MM.1S (cell line): Measurements from ENCODE around the gene REC114.

Source experiments
- CTCF ChIP-seq: fragments of 300-600 bp; sonication (generic); IDR thresholded peaks from 2 replicates; pipeline ENCODE4 v1.5.1; 2016; ENCODE audit warnings: antibody characterized with exemption, low read length, mixed read lengths
- EZH2 ChIP-seq: fragments of 300-600 bp; sonication (generic); optimal IDR thresholded peaks from 2 replicates; pipeline ENCODE3; 2017; ENCODE audit warnings: low read depth, mild to moderate bottlenecking, antibody characterized with exemption, low read length, mixed read lengths
- EZH2phosphoT487 ChIP-seq: fragments of 300-600 bp; sonication (generic); IDR thresholded peaks from 2 replicates; pipeline ENCODE4 v1.6.1; 2018; ENCODE audit warnings: antibody characterized with exemption, low read length

DNA sequence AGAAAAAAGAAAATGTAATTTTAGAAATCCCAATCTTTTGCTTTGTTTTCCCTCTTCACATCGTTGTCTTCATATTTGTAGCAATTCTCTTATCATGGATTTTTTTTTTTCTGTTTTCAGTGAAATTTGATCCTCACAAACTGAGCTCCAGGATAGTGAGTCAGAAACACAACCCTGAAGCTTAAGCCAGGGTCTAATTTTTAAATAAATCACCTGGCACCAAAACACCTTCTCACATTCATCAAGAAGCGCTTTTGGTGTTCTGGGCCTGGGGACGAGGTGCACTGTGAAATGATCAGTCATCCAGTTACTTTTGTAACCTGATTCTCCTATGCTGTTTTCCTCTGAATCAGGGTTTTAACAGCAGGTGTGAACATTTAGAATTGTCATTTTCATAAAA, 87.7 kb downstream of the REC114 start:
- TF ChIP-seq EZH2 (no peak), CTCF (no peak), EZH2phosphoT487 (no peak)
